SU-DHL-6 (cell line): Measurements from ENCODE around the gene CTDSPL.

Experiments
- H2AFZ ChIP-seq: fragments of 200-600 bp; sonication (generic); 2 replicates; pipeline ENCODE4 v1.6.1; 2014; ENCODE audit warnings: low read depth, mild to moderate bottlenecking, moderate library complexity, mixed read lengths, antibody characterized with exemption, low read length; ENCODE audit not compliant: severe bottlenecking
- H3F3A ChIP-seq: fragments of 200-600 bp; shearing (Covaris generic); 2 replicates; pipeline ENCODE4 v1.6.0; 2016; ENCODE audit warnings: antibody characterized with exemption, mild to moderate bottlenecking; ENCODE audit not compliant: insufficient read depth
- H3K27ac ChIP-seq: fragments of 200-600 bp; sonication (generic); 2 replicates; pipeline ENCODE4 v1.5.1; 2016; ENCODE audit warnings: low read depth, mild to moderate bottlenecking, low read length, moderate library complexity, mixed read lengths
- H3K27me3 ChIP-seq: fragments of 200-600 bp; sonication (generic), shearing (Covaris generic); 2 replicates; pipeline ENCODE4 v1.6.0; 2014; ENCODE audit warnings: mild to moderate bottlenecking, low read length
- H3K36me3 ChIP-seq: fragments of 200-600 bp; sonication (generic); 2 replicates; pipeline ENCODE4 v1.6.1; 2014; ENCODE audit warnings: mild to moderate bottlenecking, low read length, mixed read lengths
- H3K4me2 ChIP-seq: fragments of 300-600, 200-600 bp; shearing (Covaris generic), sonication (generic); 2 replicates; pipeline ENCODE4 v1.6.0; 2014; ENCODE audit warnings: low read length, low read depth, mild to moderate bottlenecking; ENCODE audit not compliant: poor library complexity, severe bottlenecking
- H3K4me3 ChIP-seq: fragments of 200-600 bp; sonication (generic); 2 replicates; pipeline ENCODE4 v1.5.1; 2014; ENCODE audit warnings: antibody characterized with exemption, low read length, mild to moderate bottlenecking, mixed read lengths; ENCODE audit not compliant: insufficient read depth, poor library complexity, severe bottlenecking
- H3K79me2 ChIP-seq: fragments of 200-600 bp; sonication (generic); 2 replicates; pipeline ENCODE4 v1.6.1; 2014; ENCODE audit warnings: mild to moderate bottlenecking, low read length, moderate library complexity; ENCODE audit not compliant: insufficient read depth
- H3K9ac ChIP-seq: fragments of 200-600 bp; sonication (generic); 2 replicates; pipeline ENCODE4 v1.7.0; 2014; ENCODE audit warnings: mild to moderate bottlenecking, low read length
- H3K9me2 ChIP-seq: fragments of 200-600 bp; sonication (generic); replicated peaks from 2 replicates; pipeline ENCODE4 v1.6.1; 2014; ENCODE audit warnings: low read length; ENCODE audit not compliant: insufficient read depth
- H3K9me3 ChIP-seq: fragments of 200-600 bp; sonication (generic); 2 replicates; pipeline ENCODE4 v1.6.1; 2014; ENCODE audit warnings: low read length, mixed read lengths; ENCODE audit not compliant: insufficient read depth
- H4K20me1 ChIP-seq: fragments of 200-600 bp; sonication (generic); 2 replicates; pipeline ENCODE4 v1.6.1; 2014; ENCODE audit warnings: low read depth, mild to moderate bottlenecking, antibody characterized with exemption, low read length, moderate library complexity, mixed read lengths
- CTCF ChIP-seq: fragments of 200-600 bp; sonication (generic); IDR thresholded peaks from one replicate; pipeline ENCODE4 v1.5.1; 2017; ENCODE audit warnings: antibody characterized with exemption, mild to moderate bottlenecking, low read length, moderate library complexity; ENCODE audit not compliant: insufficient read depth, poor library complexity, severe bottlenecking
- EZH2phosphoT487 ChIP-seq: fragments of 200-600 bp; sonication (generic), shearing (Covaris generic); conservative IDR thresholded peaks from 2 replicates; pipeline ENCODE4 v1.6.1; 2018; ENCODE audit warnings: mild to moderate bottlenecking, antibody characterized with exemption, low read length, moderate library complexity, mixed read lengths

CTDSPL gene

GRCh38 chr3:37937156-37937555 lies 75.5 kb downstream of the CTDSPL start:
- no peak overlapping the region for H3K9ac ChIP-seq
- no peak overlapping the region for H3K4me3 ChIP-seq
- no peaks in the 10 kb centered on the region for H3K9me2 ChIP-seq
- TF ChIP-seq CTCF (no peak), EZH2phosphoT487 (no peak)
- no peaks in the 10 kb centered on the region for H3K27me3 ChIP-seq
- H3K4me2 ChIP-seq, result no peak overlapping the region
- H3K27ac ChIP-seq, result no peak overlapping the region
- no peaks in the 10 kb centered on the region for H4K20me1 ChIP-seq
- no peaks in the 10 kb centered on the region for H3K79me2 ChIP-seq
- no peak overlapping the region for H2AFZ ChIP-seq
- no peaks in the 10 kb centered on the region for H3F3A ChIP-seq
- no peaks in the 10 kb centered on the region for H3K36me3 ChIP-seq
- H3K9me3 ChIP-seq, result no peaks in the 10 kb centered on the region

- TF ChIP-seq EZH2phosphoT487 (no peak), CTCF (no peak)
- H3K9me3 ChIP-seq, result no peaks in the 10 kb centered on the region
- H3K9ac ChIP-seq, result no peak overlapping the region
- no peaks in the 10 kb centered on the region for H3K36me3 ChIP-seq
- no peak overlapping the region for H3K4me3 ChIP-seq
- no peak overlapping the region for H3K4me2 ChIP-seq
- no peaks in the 10 kb centered on the region for H4K20me1 ChIP-seq
- no peaks in the 10 kb centered on the region for H3K9me2 ChIP-seq
- H3K79me2 ChIP-seq, result no peaks in the 10 kb centered on the region
- H3K27me3 ChIP-seq, result no peaks in the 10 kb centered on the region
- no peak overlapping the region for H3K27ac ChIP-seq
- no peak overlapping the region for H2AFZ ChIP-seq
- no peaks in the 10 kb centered on the region for H3F3A ChIP-seq
These were observed 76.3 kb downstream of the CTDSPL start for GRCh38 chr3:37938011-37938410.

GRCh38 chr3:37940242-37940908 lies 78.7 kb downstream of the CTDSPL start:
- no peaks in the 10 kb centered on the region for H3K9me2 ChIP-seq
- TF ChIP-seq EZH2phosphoT487, result no peak
- TF ChIP-seq CTCF, result no peak
- H3K9ac ChIP-seq, result no peak overlapping the region
- H3K79me2 ChIP-seq, result no peaks in the 10 kb centered on the region
- H3F3A ChIP-seq, result no peaks in the 10 kb centered on the region
- H3K4me3 ChIP-seq, result no peak overlapping the region
- H3K27me3 ChIP-seq, result no peaks in the 10 kb centered on the region
- no peak overlapping the region for H3K27ac ChIP-seq
- no peaks in the 10 kb centered on the region for H4K20me1 ChIP-seq
- no peak overlapping the region for H2AFZ ChIP-seq
- H3K9me3 ChIP-seq, result no peaks in the 10 kb centered on the region
- H3K4me2 ChIP-seq, result no peak overlapping the region
- H3K36me3 ChIP-seq, result no peaks in the 10 kb centered on the region
